ENCODE measurements around the gene CDC26. TPM values are rescaled to one million over a fixed set of nuclear protein-coding genes. Genes with fewer than 3 reads are reported as not detected.

The CDC26 gene
- total RNA-seq, 1 donor from 2014 or later, result 28.2 TPM

GRCh38 chr9:113274474-113275156 is 757 bp downstream of the CDC26 start:
- DNase-seq (ENCODE audit: extremely low spot score, unreplicated experiment), result no peak
- Mint-ChIP-seq H3K27ac (ENCODE audit: unreplicated experiment) (no peak overlapping the region), H3K36me3 (ENCODE audit: unreplicated experiment) (peaks cover 33% of the 10 kb centered on the region), H3K27me3 (ENCODE audit: unreplicated experiment) (no peaks in the 10 kb centered on the region), H3K4me3 (ENCODE audit: unreplicated experiment) (no peak overlapping the region), H3K4me1 (ENCODE audit: unreplicated experiment) (peaks cover 13% of the 10 kb centered on the region), H3K9me3 (ENCODE audit: unreplicated experiment) (no peaks in the 10 kb centered on the region)
- peak; percentile 76 for TF ChIP-seq CTCF (IDR thresholded peaks at IDR 0.05)

DNA sequence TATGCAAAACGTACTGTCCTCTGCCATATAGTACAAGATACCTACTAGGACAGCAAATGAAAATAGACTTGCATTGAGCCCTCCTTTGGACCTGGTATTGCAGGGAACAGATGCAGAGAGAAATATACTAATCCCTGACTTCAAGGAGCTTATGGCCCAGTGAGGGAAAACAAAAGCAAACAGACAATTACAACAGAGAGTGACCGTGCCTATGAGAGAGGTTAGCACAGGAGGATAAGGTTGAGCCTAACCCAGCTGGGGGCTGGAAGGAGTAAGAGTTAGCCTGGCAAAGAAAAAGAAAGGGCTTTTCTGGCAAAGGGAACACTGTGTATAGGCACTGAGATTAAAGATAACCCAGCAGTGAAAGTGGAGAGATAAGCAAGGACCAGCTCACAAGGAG is 5.5 kb downstream of the CDC26 start:
- no peak for DNase-seq (ENCODE audit: extremely low spot score, unreplicated experiment)
- Mint-ChIP-seq H3K36me3 (ENCODE audit: unreplicated experiment) (peaks cover 43% of the 10 kb centered on the region), H3K4me1 (ENCODE audit: unreplicated experiment) (peaks cover 9% of the 10 kb centered on the region), H3K9me3 (ENCODE audit: unreplicated experiment) (no peaks in the 10 kb centered on the region), H3K27me3 (ENCODE audit: unreplicated experiment) (no peaks in the 10 kb centered on the region), H3K4me3 (ENCODE audit: unreplicated experiment) (no peak overlapping the region), H3K27ac (ENCODE audit: unreplicated experiment) (no peak overlapping the region)
- no peak for TF ChIP-seq CTCF (IDR thresholded peaks at IDR 0.05)

GRCh38 chr9:113269355-113269754 is 6.0 kb downstream of the CDC26 start:
- no peaks in the 10 kb centered on the region for H3K9me3 Mint-ChIP-seq (ENCODE audit: unreplicated experiment)
- peaks cover 8% of the 10 kb centered on the region for H3K4me1 Mint-ChIP-seq (ENCODE audit: unreplicated experiment)
- peaks cover 45% of the 10 kb centered on the region for H3K36me3 Mint-ChIP-seq (ENCODE audit: unreplicated experiment)
- no peak for DNase-seq (ENCODE audit: extremely low spot score, unreplicated experiment)
- H3K4me3 Mint-ChIP-seq (ENCODE audit: unreplicated experiment), result no peak overlapping the region
- H3K27me3 Mint-ChIP-seq (ENCODE audit: unreplicated experiment), result no peaks in the 10 kb centered on the region
- TF ChIP-seq CTCF (IDR thresholded peaks at IDR 0.05), result no peak
- no peak overlapping the region for H3K27ac Mint-ChIP-seq (ENCODE audit: unreplicated experiment)

DNA sequence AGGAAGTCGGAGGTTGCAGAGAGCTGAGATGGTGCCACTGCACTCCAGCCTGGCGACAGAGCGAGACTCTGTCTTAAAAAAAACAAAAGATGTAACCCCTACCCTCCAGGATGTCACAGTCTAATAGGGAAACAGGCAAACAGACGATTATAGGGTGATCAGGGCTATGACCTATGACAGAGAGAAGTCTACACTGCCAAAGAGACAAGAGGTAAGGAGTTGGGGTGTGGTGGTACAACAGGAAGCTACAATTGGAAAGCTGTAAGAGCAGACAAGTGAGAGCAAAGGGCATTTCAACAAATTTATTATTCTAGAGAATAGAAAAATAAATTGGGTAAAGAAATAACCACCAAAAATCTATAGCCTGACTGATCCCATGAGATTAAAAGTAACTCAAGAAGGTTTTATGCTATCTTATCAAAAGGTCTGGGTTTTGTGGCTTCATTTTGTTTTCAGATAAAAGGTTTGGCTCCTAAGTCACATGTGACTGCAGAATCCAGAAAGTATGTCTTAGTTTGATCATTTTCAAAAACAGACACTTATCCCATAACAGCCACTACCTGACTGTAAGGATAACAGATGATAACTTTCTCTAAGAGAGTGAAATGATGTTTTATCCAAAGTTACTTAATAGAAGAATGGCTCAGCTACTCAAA is 7.3 kb downstream of the CDC26 start:
- DNase-seq (ENCODE audit: extremely low spot score, unreplicated experiment), result no peak
- H3K4me3 Mint-ChIP-seq (ENCODE audit: unreplicated experiment), result no peak overlapping the region

More for the DNA sequence above, 7.3 kb downstream of the CDC26 start:
- Mint-ChIP-seq H3K9me3 (ENCODE audit: unreplicated experiment) (no peaks in the 10 kb centered on the region), H3K4me1 (ENCODE audit: unreplicated experiment) (no peaks in the 10 kb centered on the region), H3K27ac (ENCODE audit: unreplicated experiment) (no peak overlapping the region), H3K36me3 (ENCODE audit: unreplicated experiment) (peaks cover 45% of the 10 kb centered on the region), H3K27me3 (ENCODE audit: unreplicated experiment) (no peaks in the 10 kb centered on the region)
- no peak for TF ChIP-seq CTCF (IDR thresholded peaks at IDR 0.05)

Data from osteocyte (in vitro differentiated cells).